Kidney (tissue), 14 donors: ENCODE measurements around the gene MYO16. TPM values are rescaled to one million over a fixed set of nuclear protein-coding genes. Genes with fewer than 3 reads are reported as not detected.

Experiments used
- DNase-seq, 5 donors: peaks; one replicate each; pipeline ENCODE4 v3.0.0-alpha.2; 2013 to 2020
- FAIRE-seq: peaks from 2 replicates; lab custom pipeline; 2012; peaks lifted over from hg19 to GRCh38; lab: Jason Lieb, UNC
- H3K27ac ChIP-seq, 2 donors: one replicate each; pipeline ENCODE4 v1.7.0; 2013; ENCODE audit warnings: low read depth in 2 of 2, low read length in 2 of 2, inconsistent platforms in 1 of 2
- H3K27me3 ChIP-seq: one replicate; pipeline ENCODE4 v1.7.1; 2013; ENCODE audit warnings: low read length, inconsistent platforms; ENCODE audit not compliant: control insufficient read depth, insufficient read depth
- H3K36me3 ChIP-seq, 3 donors: one replicate each; pipeline versions ENCODE4 v1.7.0 to v1.7.1; 2013; ENCODE audit warnings: low read length in 3 of 3, control low read depth in 1 of 3, inconsistent platforms in 1 of 3; ENCODE audit not compliant: insufficient read depth in 3 of 3, control insufficient read depth in 2 of 3
- H3K4me1 ChIP-seq, 3 donors: one replicate each; pipeline versions ENCODE4 v1.7.0 to v1.7.1; 2013; ENCODE audit warnings: low read length in 3 of 3, inconsistent platforms in 1 of 3, low read depth in 1 of 3; ENCODE audit not compliant: control insufficient read depth in 2 of 3, insufficient read depth in 2 of 3
- H3K4me3 ChIP-seq, 3 donors: one replicate each; pipeline versions ENCODE4 v1.7.0 to v1.8.1; 2013; ENCODE audit warnings: low read length in 3 of 3, control low read depth in 1 of 3, inconsistent platforms in 1 of 3
- H3K9ac ChIP-seq, 3 donors: one replicate each; pipeline versions ENCODE4 v1.7.0 to v1.7.1; 2013; ENCODE audit warnings: low read length in 3 of 3, control low read depth in 1 of 3, inconsistent platforms in 1 of 3
- H3K9me3 ChIP-seq, 3 donors: one replicate each; pipeline versions ENCODE4 v1.7.0 to v1.7.1; 2013; ENCODE audit warnings: low read length in 3 of 3, control low read depth in 1 of 3, inconsistent platforms in 1 of 3; ENCODE audit not compliant: control insufficient read depth in 2 of 3, insufficient read depth in 1 of 3
- intact Hi-C: fragments of 100-400 bp; cut with DNase I; formaldehyde crosslinking; loops from one replicate; pipeline ENCODE4 v1.11.1; 2022
- polyA plus RNA-seq: library from polyadenylated mRNA; stranded (reverse); fragments of 350-450 nt; fragmentation: Illumina TruSeq; extraction: RNeasy Lipid Tissue Mini Kit (QIAGEN cat#74804); gene quantifications from one replicate; pipeline ENCODE4 v1.2.3, GENCODE V29; 2014; ENCODE audit warnings: low read depth, low replicate concordance; ENCODE audit not compliant: insufficient read depth
- total RNA-seq: library from RNA; stranded (reverse); fragmentation: NEBNext Ultra II Directional; extraction: Animal tissue kit (Norgen Biotek cat#: 25700); gene quantifications from one replicate; pipeline ENCODE4 v1.2.1, GENCODE V29; 2021
- TF ChIP-seq, protein P1 (sequence below): IDR thresholded peaks from 3 replicates; pipeline ENCODE4 v1.5.1; 2012; ENCODE audit warnings: mild to moderate bottlenecking, moderate library complexity, borderline replicate concordance; ENCODE audit not compliant: insufficient read depth; ENCODE audit errors: extremely low read depth
- donor health status: control.
- donor health status: control.
- donor health status: control.
- donor health status: control.
- donor health status: control.
- donor health status: DM: yes; HTN: yes; CAD: no.
- donor health status: Normal renal cell carcinoma (clear cell type).

Gene MYO16
- total and polyA plus RNA-seq, 2 donors from 2014 or later = 0.22 to 0.43 TPM

DNA sequence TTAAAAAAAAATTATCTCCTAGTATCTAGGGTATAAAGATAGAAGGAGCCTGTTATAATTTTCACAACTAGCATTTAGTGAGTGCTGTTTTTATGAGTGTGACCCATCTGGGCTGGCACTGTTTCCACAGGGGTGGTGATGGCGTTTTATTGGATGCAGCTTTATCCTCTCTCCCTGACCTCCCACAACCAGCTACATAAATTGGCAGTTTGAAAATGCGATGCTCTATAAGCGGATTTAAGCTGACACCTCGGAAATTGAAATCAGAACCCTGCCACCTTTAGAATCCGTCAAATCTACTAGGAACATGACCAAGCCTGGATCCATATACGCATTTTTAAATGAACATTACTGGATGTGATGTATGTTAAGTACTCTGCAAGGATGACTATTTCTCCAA lies 44.9 kb downstream of the MYO16 start:
- DNase-seq = no peak
- intact Hi-C loops = no loop called here
- H3K27me3 ChIP-seq = no peaks in the 10 kb centered on the region
- TF ChIP-seq, protein P1, sequence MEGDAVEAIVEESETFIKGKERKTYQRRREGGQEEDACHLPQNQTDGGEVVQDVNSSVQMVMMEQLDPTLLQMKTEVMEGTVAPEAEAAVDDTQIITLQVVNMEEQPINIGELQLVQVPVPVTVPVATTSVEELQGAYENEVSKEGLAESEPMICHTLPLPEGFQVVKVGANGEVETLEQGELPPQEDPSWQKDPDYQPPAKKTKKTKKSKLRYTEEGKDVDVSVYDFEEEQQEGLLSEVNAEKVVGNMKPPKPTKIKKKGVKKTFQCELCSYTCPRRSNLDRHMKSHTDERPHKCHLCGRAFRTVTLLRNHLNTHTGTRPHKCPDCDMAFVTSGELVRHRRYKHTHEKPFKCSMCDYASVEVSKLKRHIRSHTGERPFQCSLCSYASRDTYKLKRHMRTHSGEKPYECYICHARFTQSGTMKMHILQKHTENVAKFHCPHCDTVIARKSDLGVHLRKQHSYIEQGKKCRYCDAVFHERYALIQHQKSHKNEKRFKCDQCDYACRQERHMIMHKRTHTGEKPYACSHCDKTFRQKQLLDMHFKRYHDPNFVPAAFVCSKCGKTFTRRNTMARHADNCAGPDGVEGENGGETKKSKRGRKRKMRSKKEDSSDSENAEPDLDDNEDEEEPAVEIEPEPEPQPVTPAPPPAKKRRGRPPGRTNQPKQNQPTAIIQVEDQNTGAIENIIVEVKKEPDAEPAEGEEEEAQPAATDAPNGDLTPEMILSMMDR = no peak
- FAIRE-seq = no peak
- no peak overlapping the region for H3K9ac ChIP-seq
- H3K4me1 ChIP-seq = no peaks in the 10 kb centered on the region
- H3K27ac ChIP-seq = no peak overlapping the region
- no peak overlapping the region for H3K4me3 ChIP-seq
- no peaks in the 10 kb centered on the region for H3K36me3 ChIP-seq
- peaks cover 0 to 5% (median 0%) of the 10 kb centered on the region in 3 donors for H3K9me3 ChIP-seq

DNA sequence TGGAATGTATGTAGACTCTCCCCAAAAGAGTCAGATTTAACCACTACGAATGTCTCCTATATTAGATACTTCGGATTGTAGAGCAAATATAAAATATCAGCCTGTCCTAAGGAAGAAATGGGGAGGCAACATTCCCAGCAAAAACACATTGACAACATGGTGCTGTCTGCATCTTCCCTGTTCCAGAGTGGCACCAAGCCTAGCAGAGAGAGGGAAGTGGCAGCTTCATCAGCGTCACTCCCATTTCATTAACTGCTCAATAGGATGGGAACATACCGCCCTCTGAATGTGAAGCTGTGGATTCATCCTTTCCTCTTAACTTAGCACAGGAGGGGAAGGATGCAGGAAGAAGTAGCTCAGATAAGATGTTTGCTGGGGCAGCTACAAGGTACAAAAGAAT lies 45.4 kb downstream of the MYO16 start:
- intact Hi-C loops = no loop called here
- Histone ChIP-seq H3K9me3 (peaks cover 0 to 5% (median 0%) of the 10 kb centered on the region in 3 donors), H3K4me3 (no peak overlapping the region), H3K27ac (no peak overlapping the region), H3K36me3 (no peaks in the 10 kb centered on the region), H3K9ac (no peak overlapping the region), H3K27me3 (no peaks in the 10 kb centered on the region), H3K4me1 (no peaks in the 10 kb centered on the region)
- TF ChIP-seq, protein P1 = no peak
- no peak for FAIRE-seq
- no peak for DNase-seq

DNA sequence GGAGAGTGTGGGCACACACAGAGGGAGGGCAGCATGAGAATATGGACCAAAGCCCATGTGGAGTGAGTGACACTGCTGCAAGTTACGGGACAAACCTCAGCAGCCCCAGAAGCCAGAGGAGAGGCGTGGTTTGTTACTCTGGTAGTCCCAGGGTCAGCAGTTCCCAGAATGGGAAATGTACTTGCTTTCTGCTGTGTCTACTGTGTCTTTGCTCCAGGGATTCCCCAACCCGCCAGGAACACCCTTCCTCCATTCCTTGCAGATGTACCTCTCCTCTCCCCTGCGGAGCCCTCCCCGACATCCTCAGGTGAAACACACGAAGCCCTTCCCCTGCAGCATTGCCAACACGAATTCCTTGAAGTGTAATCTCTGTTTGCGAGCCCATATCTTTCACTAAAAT lies 47.2 kb downstream of the MYO16 start:
- H3K9me3 ChIP-seq = no peaks in the 10 kb centered on the region
- H3K4me3 ChIP-seq = no peak overlapping the region
- no peaks in the 10 kb centered on the region for H3K36me3 ChIP-seq
- intact Hi-C loops = no loop called here
- no peaks in the 10 kb centered on the region for H3K4me1 ChIP-seq
- H3K27ac ChIP-seq = no peak overlapping the region
- no peak overlapping the region for H3K9ac ChIP-seq
- no peak for FAIRE-seq
- TF ChIP-seq, protein P1 = no peak
- no peak for DNase-seq
- no peaks in the 10 kb centered on the region for H3K27me3 ChIP-seq

DNA sequence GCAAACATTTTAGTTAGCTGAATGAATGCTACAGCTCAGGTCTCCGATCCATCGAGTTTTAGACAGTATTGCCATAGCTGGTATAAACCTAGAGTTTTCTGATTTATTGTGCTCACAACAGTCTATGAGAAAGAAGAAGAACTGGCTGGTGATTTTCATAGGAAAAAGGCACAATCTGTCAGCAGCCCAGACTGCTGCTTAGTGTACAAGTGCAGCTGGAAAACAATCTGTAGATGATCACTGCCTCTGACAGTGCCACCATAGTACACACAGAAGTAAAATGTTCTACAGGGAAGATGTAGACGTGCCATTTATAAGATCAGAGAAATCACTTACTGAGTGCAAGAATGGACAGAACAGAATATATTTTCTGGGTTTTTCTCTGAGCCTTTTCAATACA lies 48.4 kb downstream of the MYO16 start:
- Histone ChIP-seq H3K9ac (no peak overlapping the region), H3K4me1 (no peaks in the 10 kb centered on the region), H3K9me3 (no peaks in the 10 kb centered on the region), H3K36me3 (no peaks in the 10 kb centered on the region), H3K27me3 (no peaks in the 10 kb centered on the region), H3K27ac (no peak overlapping the region), H3K4me3 (no peak overlapping the region)
- no peak for FAIRE-seq
- DNase-seq = no peak
- TF ChIP-seq, protein P1 = no peak
- intact Hi-C loops = no loop called here
